Stomach (tissue), 4 donors: Measurements from ENCODE around the gene TBC1D13.

ENCODE experiments used
- CTCF ChIP-seq, 7 experiments: fragments of 450-650 bp in 4 of 7; fragments of 200-600 bp in 3 of 7; sonication (generic) in 3 of 7; IDR thresholded peaks; one replicate each; pipeline ENCODE4 v1.5.1; 2016 to 2019; ENCODE audit warnings: antibody characterized with exemption in 7 of 7, control low read depth in 2 of 7, mild to moderate bottlenecking in 1 of 7
- POLR2AphosphoS5 ChIP-seq, 3 donors: sonication (generic); formaldehyde crosslinking; IDR thresholded peaks; one replicate each; pipeline ENCODE4 v1.6.1; 2016; ENCODE audit warnings: antibody characterized with exemption in 3 of 3

DNA sequence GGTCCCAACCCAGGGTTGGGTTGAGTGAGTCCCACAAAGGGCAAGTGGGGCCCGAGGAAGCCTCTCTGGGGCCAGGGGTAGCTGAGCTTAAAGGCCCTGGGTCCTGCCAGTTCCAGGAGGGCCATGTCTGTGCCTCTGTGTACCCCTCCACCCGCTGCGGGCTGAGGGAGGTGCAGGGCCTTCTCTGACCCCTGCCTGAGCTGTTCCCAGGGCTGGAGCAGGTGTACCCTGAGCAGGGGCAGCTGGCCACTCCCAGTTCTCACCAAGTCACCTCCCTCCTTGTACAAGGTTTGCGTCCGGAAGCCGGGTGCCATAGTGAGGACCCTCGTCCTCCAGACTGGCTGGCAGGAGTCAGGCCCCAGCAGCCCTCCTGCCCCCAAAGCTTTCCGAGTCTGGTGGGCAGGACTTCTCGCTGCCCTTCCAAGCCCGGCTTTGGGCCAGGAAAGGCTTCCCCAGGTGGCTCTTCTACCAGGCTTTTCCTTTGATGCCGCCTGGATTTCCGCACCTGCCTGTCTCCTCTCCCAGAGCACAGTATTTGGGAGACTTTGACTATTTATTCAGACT lies 22.1 kb downstream of the TBC1D13 start:
- TF ChIP-seq POLR2AphosphoS5 (IDR thresholded peaks at IDR 0.05): no peak
- no peak for TF ChIP-seq CTCF (IDR thresholded peaks at IDR 0.05)
